DMS153 treated with DMSO at 0.1 percent for 48 hours (cell line): ENCODE data around the gene MT1H.
"Not testable (repeated sequence)": the region's sequence is repeated elsewhere in the genome, so short reads cannot be mapped to it uniquely, and the experiment has no call there.

Source experiments
- DNase-seq: peaks from one replicate; lab custom pipeline; 2025; ENCODE audit not compliant: unreplicated experiment; lab: John Stamatoyannopoulos, UW

MT1H gene

DNA sequence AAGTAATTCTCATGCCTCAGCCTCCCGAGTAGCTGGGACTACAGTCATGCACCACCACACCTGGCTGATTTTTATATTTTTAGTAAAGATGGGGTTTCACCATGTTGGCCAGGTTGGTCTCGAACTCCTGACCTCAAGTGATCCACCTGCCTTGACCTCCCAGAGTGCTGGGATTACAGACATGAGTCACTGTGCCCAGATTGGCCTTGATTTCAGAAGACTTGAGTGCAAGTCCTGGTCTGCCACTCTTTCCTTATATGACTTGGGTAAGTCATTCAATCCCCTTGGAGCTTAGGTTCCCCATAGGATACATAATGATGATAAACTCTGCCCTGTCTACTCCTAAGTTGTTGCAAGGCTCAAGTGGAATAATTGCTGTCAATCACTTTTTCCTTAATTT is 47.9 kb downstream of the MT1H start:
- DNase-seq, result not testable (repeated sequence)
